GM12874 (cell line): ENCODE measurements around the gene NXPH2.

ENCODE experiments used
- CTCF ChIP-seq: IDR thresholded peaks from 2 replicates; pipeline ENCODE4 v1.5.1; 2011; ENCODE audit warnings: low read depth, mild to moderate bottlenecking, control low read depth, low read length, moderate library complexity; ENCODE audit not compliant: insufficient read depth

The NXPH2 gene

GRCh38 chr2:138630164-138630563 lies 150.0 kb downstream of the NXPH2 start:
- TF ChIP-seq CTCF = no peak

- TF ChIP-seq CTCF = no peak
Observed at GRCh38 chr2:138626148-138626547, 154.0 kb downstream of the NXPH2 start.

GRCh38 chr2:138622613-138623012 lies 157.6 kb downstream of the NXPH2 start:
- TF ChIP-seq CTCF = no peak

GRCh38 chr2:138621139-138621538 lies 159.1 kb downstream of the NXPH2 start:
- TF ChIP-seq CTCF = no peak

GRCh38 chr2:138620431-138620830 lies 159.8 kb downstream of the NXPH2 start:
- no peak for TF ChIP-seq CTCF
